NCI-H774 (cell line): ENCODE data around the gene MRPS33.
A peak's percentile ranks its signal among the peaks of the same experiment; 100 is the strongest.
"Not testable (repeated sequence)": the region's sequence is repeated elsewhere in the genome, so short reads cannot be mapped to it uniquely, and the experiment has no call there.

Source experiments
- DNase-seq: peaks from one replicate; lab custom pipeline; 2025; lab: John Stamatoyannopoulos, UW

MRPS33 gene

GRCh38 chr7:141014524-141015395 is at the start of gene MRPS33:
TSS of gene MRPS33 (minus strand) at chr7:141014952. CDS start at chr7:141010633, 4,319 bp downstream.
- peak; percentile 98 for DNase-seq

- no peak for DNase-seq
Observed at GRCh38 chr7:141057788-141058187, 43.0 kb upstream of the MRPS33 start.

- DNase-seq = no peak
Observed at GRCh38 chr7:141055146-141055545, 40.4 kb upstream of the MRPS33 start.

- peak; percentile 34 for DNase-seq
Observed at GRCh38 chr7:141053626-141054025, 38.9 kb upstream of the MRPS33 start.

- DNase-seq = no peak
Observed at GRCh38 chr7:141045842-141046620, 31.3 kb upstream of the MRPS33 start.

- no peak for DNase-seq
Observed at GRCh38 chr7:141045126-141045841, 30.5 kb upstream of the MRPS33 start.

- no peak for DNase-seq
Observed at GRCh38 chr7:141043616-141044015, 28.9 kb upstream of the MRPS33 start.

- no peak for DNase-seq
Observed at GRCh38 chr7:141042222-141043193, 27.8 kb upstream of the MRPS33 start.

- DNase-seq = no peak
Observed at GRCh38 chr7:141039376-141039775, 24.6 kb upstream of the MRPS33 start.

- not testable (repeated sequence) for DNase-seq
Observed at GRCh38 chr7:141038100-141038499, 23.3 kb upstream of the MRPS33 start.

GRCh38 chr7:141032539-141033323 is 18.0 kb upstream of the MRPS33 start:
- not testable (repeated sequence) for DNase-seq

- DNase-seq = no peak
Observed at GRCh38 chr7:141028767-141029166, 14.0 kb upstream of the MRPS33 start.

GRCh38 chr7:141027043-141027442 is 12.3 kb upstream of the MRPS33 start:
- no peak for DNase-seq

GRCh38 chr7:141024668-141025067 is 9.9 kb upstream of the MRPS33 start:
- no peak for DNase-seq

GRCh38 chr7:141023295-141023694 is 8.5 kb upstream of the MRPS33 start:
- no peak for DNase-seq

GRCh38 chr7:141017555-141017954 is 2.8 kb upstream of the MRPS33 start:
- DNase-seq = no peak

- no peak for DNase-seq
Observed at GRCh38 chr7:141016349-141016748, 1.6 kb upstream of the MRPS33 start.

GRCh38 chr7:141014125-141014523 is 628 bp downstream of the MRPS33 start:
- DNase-seq = no peak

- DNase-seq = no peak
Observed at GRCh38 chr7:141013345-141013715, 1.4 kb downstream of the MRPS33 start.

GRCh38 chr7:141012696-141013344 is 1.9 kb downstream of the MRPS33 start:
- DNase-seq = no peak
